CD4-positive, alpha-beta memory T cell (primary cell): ENCODE results near the gene SEC14L5. TPM values are rescaled to one million over a fixed set of nuclear protein-coding genes. Genes with fewer than 3 reads are reported as not detected.

Experiments used
- CTCF ChIA-PET: fragments of 350-600 bp; sonication (Branson Sonifier 250); formaldehyde crosslinking; loops from one replicate; lab custom pipeline; 2021; ENCODE audit warnings: inconsistent platforms; ENCODE audit not compliant: partially characterized antibody; lab: Charles Lee
- POLR2A ChIA-PET: fragments of 350-600 bp; sonication (Branson Sonifier 250); formaldehyde crosslinking; loops from one replicate; lab custom pipeline; 2021; ENCODE audit not compliant: partially characterized antibody; lab: Charles Lee
- DNase-seq, 5 donors: peaks; one replicate each; pipeline versions ENCODE4 v3.0.0 to v3.0.0-alpha.2; 2020 to 2022; ENCODE audit warnings: mixed read lengths in 1 of 5
- H3K27ac ChIP-seq: one replicate; pipeline ENCODE4 v1.7.0; 2013; ENCODE audit warnings: low read depth, low read length
- H3K27me3 ChIP-seq: 2 replicates; pipeline ENCODE4 v1.7.0; 2013; ENCODE audit warnings: mild to moderate bottlenecking, low read length, moderate library complexity; ENCODE audit not compliant: insufficient read depth
- H3K36me3 ChIP-seq: 2 replicates; pipeline ENCODE4 v1.7.0; 2013; ENCODE audit warnings: mild to moderate bottlenecking, low read length, moderate library complexity; ENCODE audit not compliant: insufficient read depth
- H3K4me1 ChIP-seq: 2 replicates; pipeline ENCODE4 v1.7.0; 2013; ENCODE audit warnings: mild to moderate bottlenecking, low read length, moderate library complexity; ENCODE audit not compliant: insufficient read depth
- H3K4me3 ChIP-seq, 2 donors: one replicate each; pipeline ENCODE4 v1.7.0; 2013; ENCODE audit warnings: low read length in 2 of 2, mild to moderate bottlenecking in 1 of 2
- H3K9me3 ChIP-seq, 2 donors: one replicate each; pipeline ENCODE4 v1.7.0; 2013; ENCODE audit warnings: low read length in 2 of 2, control low read depth in 1 of 2; ENCODE audit not compliant: control insufficient read depth in 1 of 2
- H3K27ac Mint-ChIP-seq, 7 donors: one replicate each; pipeline ENCODE4 v1.8.0; 2020 to 2021; ENCODE audit warnings: mixed read lengths in 7 of 7, mild to moderate bottlenecking in 6 of 7, inconsistent platforms in 3 of 7, moderate library complexity in 3 of 7
- H3K27me3 Mint-ChIP-seq, 2 donors: one replicate each; pipeline ENCODE4 v1.8.0; 2020 to 2021; ENCODE audit warnings: mixed read lengths in 2 of 2
- H3K36me3 Mint-ChIP-seq, 2 donors: one replicate each; pipeline ENCODE4 v1.8.0; 2020 to 2021; ENCODE audit warnings: mixed read lengths in 2 of 2, inconsistent platforms in 1 of 2, mild to moderate bottlenecking in 1 of 2
- H3K4me1 Mint-ChIP-seq, 4 donors: one replicate each; pipeline ENCODE4 v1.8.0; 2020 to 2021; ENCODE audit warnings: mixed read lengths in 4 of 4, mild to moderate bottlenecking in 1 of 4
- H3K4me3 Mint-ChIP-seq, 8 donors: one replicate each; pipeline ENCODE4 v1.8.0; 2020 to 2021; ENCODE audit warnings: mixed read lengths in 8 of 8, mild to moderate bottlenecking in 7 of 8, moderate library complexity in 6 of 8, inconsistent platforms in 3 of 8
- H3K9me3 Mint-ChIP-seq, 8 donors: one replicate each; pipeline ENCODE4 v1.8.0; 2020 to 2021; ENCODE audit warnings: mixed read lengths in 8 of 8, mild to moderate bottlenecking in 5 of 8, inconsistent platforms in 3 of 8, moderate library complexity in 1 of 8
- intact Hi-C: fragments of 100-400 bp; cut with micrococcal nuclease; formaldehyde crosslinking; loops from one replicate; pipeline ENCODE4 v1.15.1; 2023
- polyA plus RNA-seq, 2 donors: library from polyadenylated mRNA; unstranded; fragments of 300-500 nt; fragmentation: Illumina TruSeq; gene quantifications; one replicate each; pipeline ENCODE4 v1.2.3, GENCODE V29; 2021
- total RNA-seq, 2 experiments: library from RNA; stranded (reverse); gene quantifications; one replicate each; pipeline ENCODE4 v1.2.3, GENCODE V29; 2021

SEC14L5 gene
- total and polyA plus RNA-seq, 4 experiments from 2014 or later, result not detected

DNA sequence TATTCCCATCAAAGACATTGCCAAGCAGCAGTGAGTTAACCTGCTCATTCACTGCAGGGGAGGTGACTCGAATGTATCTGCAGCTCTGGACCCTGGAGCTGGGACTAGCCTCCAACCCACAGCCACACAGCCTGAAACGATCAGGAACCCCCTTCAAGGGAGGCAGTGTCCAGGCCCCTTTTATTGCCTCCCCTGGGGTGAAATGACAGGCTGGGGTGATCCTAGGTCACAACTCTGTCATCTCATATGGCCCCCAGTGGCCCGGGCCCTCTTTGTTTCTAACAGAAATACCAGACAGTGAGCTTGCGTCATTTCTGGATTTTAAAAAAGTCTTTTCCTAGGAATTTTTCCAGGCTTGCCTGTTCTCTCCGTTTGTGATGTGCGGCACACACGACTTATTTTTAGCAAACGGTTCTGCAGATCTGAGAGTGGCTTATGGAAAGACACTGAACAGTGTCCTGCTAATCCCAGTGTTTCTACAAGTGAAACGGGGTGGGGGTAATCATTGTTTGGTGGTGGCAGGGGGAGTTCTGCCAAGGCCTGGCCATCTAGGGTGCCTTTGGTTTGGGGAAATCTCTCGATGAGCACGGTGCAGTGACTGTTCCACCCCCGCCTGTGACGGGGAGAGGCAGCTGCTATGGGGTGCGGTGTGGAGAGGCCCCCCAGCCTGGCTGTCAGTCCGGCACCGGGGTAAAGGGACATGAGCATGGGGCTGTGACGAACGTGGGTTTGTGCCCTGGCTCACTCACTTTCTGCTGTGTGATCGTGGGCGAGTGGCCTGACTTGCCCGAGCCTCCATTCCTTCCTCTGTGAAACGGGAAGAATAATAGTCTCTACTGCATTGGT lies 48.4 kb downstream of the SEC14L5 start:
- H3K27ac Mint-ChIP-seq, result no peak overlapping the region
- Histone ChIP-seq H3K27me3 (no peaks in the 10 kb centered on the region), H3K27ac (no peak overlapping the region), H3K36me3 (no peaks in the 10 kb centered on the region), H3K9me3 (no peaks in the 10 kb centered on the region), H3K4me3 (no peak overlapping the region), H3K4me1 (no peaks in the 10 kb centered on the region)
- H3K27me3 Mint-ChIP-seq, result peaks cover 7 to 15% of the 10 kb centered on the region in 2 donors
- POLR2A ChIA-PET, result no interaction called here
- H3K36me3 Mint-ChIP-seq, result no peaks in the 10 kb centered on the region
- no peaks in the 10 kb centered on the region for H3K4me1 Mint-ChIP-seq
- H3K9me3 Mint-ChIP-seq, result peaks cover 0 to 2% (median 0%) of the 10 kb centered on the region in 8 donors
- DNase-seq, result no peak
- CTCF ChIA-PET, result no interaction called here
- intact Hi-C loops, result no loop called here
- no peak overlapping the region for H3K4me3 Mint-ChIP-seq

DNA sequence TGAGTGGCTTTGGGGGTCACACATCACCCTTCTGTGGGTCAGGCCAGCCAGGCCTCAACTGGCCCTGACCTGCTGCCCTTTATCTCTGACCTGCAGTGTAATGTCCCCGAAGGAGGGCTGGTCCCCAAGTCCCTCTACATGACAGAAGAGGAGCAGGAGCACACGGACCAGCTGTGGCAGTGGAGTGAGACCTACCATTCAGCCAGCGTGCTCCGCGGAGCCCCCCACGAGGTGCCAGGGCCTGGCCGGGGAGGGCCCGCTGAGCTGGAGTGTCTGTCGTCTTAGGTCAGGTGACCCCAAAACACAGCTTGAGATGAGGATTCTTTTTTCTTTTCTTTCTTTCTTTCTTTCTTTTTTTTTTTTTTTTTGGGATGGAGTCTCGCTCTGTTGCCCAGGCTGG lies 49.1 kb downstream of the SEC14L5 start:
- no peaks in the 10 kb centered on the region for H3K27me3 ChIP-seq
- DNase-seq, result no peak
- H3K4me1 ChIP-seq, result no peaks in the 10 kb centered on the region
- Mint-ChIP-seq H3K9me3 (peaks cover 0 to 2% (median 0%) of the 10 kb centered on the region in 8 donors), H3K4me1 (no peaks in the 10 kb centered on the region), H3K27ac (no peak overlapping the region), H3K36me3 (no peaks in the 10 kb centered on the region), H3K4me3 (no peak overlapping the region), H3K27me3 (peaks cover 9 to 15% of the 10 kb centered on the region in 2 donors)
- H3K4me3 ChIP-seq, result no peak overlapping the region
- CTCF ChIA-PET, result no interaction called here
- POLR2A ChIA-PET, result no interaction called here
- intact Hi-C loops, result no loop called here
- no peaks in the 10 kb centered on the region for H3K9me3 ChIP-seq
- no peak overlapping the region for H3K27ac ChIP-seq
- no peaks in the 10 kb centered on the region for H3K36me3 ChIP-seq

DNA sequence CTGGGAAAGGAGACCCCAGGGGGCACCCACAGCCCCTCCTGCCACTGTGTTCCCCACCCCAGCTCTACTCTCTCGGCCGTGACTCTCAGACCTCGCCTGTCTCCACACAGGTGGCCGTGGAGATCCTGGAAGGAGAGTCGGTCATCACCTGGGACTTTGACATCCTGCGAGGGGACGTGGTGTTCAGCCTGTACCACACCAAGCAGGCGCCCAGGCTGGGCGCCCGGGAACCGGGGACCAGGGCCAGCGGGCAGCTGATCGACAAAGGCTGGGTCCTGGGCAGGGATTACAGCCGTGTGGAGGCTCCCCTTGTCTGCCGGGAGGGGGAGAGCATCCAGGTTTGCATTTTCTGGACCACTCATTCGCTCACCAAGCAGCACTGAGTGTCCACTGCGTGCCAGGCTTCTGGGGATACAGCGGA lies 50.2 kb downstream of the SEC14L5 start:
- no peaks in the 10 kb centered on the region for H3K36me3 ChIP-seq
- ChIA-PET CTCF (no interaction called here), POLR2A (no interaction called here)
- no peaks in the 10 kb centered on the region for H3K36me3 Mint-ChIP-seq
- DNase-seq, result no peak
- no peaks in the 10 kb centered on the region for H3K4me1 ChIP-seq
- peaks cover 0 to 2% (median 0%) of the 10 kb centered on the region in 8 donors for H3K9me3 Mint-ChIP-seq
- H3K27ac Mint-ChIP-seq, result no peak overlapping the region
- H3K9me3 ChIP-seq, result no peaks in the 10 kb centered on the region
- no peak overlapping the region for H3K4me3 ChIP-seq
- intact Hi-C loops, result no loop called here
- H3K4me1 Mint-ChIP-seq, result no peaks in the 10 kb centered on the region
- no peaks in the 10 kb centered on the region for H3K27me3 ChIP-seq
- no peak overlapping the region for H3K27ac ChIP-seq
- H3K27me3 Mint-ChIP-seq, result peaks cover 9 to 10% of the 10 kb centered on the region in 2 donors
- no peak overlapping the region for H3K4me3 Mint-ChIP-seq

DNA sequence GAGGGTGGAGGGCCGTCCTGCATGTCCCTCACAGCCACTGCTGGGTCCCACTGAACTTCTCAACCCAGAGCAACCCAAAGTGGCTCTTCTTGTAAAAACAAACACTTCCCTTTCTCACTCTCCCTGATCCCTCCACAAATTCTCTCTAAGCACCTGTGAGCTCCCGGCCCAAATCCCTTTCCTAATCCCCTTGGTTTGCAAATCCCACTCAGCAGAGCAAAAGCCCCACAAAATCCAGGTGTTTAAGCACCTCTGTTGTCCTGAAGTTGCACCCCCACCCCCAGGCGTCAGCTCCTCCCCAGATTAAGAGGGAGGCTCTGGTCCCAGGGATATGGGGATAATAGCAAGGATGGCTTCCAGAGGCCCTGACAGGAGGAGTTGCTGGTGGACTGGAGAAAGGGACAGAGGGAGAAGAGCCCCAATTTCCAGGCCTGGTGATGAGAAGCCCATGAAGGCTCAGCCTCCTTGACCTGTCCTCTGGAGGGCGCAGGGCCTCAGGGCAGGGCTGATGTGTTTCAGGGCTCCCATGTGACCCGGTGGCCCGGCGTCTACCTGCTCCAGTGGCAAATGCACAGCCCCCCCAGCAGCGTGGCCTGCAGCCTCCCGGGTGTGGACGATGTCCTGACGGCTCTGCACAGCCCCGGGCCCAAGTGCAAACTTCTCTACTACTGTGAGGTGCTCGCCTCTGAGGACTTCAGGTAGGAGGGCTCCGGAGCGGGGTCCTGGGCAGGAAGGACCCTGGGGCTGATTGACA lies 52.6 kb downstream of the SEC14L5 start:
- peaks cover 7% of the 10 kb centered on the region in 2 donors for H3K27me3 Mint-ChIP-seq
- no peaks in the 10 kb centered on the region for H3K27me3 ChIP-seq
- peaks cover 0 to 2% (median 0%) of the 10 kb centered on the region in 8 donors for H3K9me3 Mint-ChIP-seq
- H3K9me3 ChIP-seq, result no peaks in the 10 kb centered on the region
- no peak for DNase-seq
- no peak overlapping the region for H3K4me3 ChIP-seq
- POLR2A ChIA-PET, result no interaction called here
- H3K36me3 Mint-ChIP-seq, result no peaks in the 10 kb centered on the region
- no peak overlapping the region for H3K4me3 Mint-ChIP-seq
- H3K4me1 Mint-ChIP-seq, result no peaks in the 10 kb centered on the region
- no peak overlapping the region for H3K27ac Mint-ChIP-seq
- intact Hi-C loops, result no loop called here
- H3K27ac ChIP-seq, result no peak overlapping the region
- no peaks in the 10 kb centered on the region for H3K36me3 ChIP-seq
- CTCF ChIA-PET, result no interaction called here
- H3K4me1 ChIP-seq, result no peaks in the 10 kb centered on the region

DNA sequence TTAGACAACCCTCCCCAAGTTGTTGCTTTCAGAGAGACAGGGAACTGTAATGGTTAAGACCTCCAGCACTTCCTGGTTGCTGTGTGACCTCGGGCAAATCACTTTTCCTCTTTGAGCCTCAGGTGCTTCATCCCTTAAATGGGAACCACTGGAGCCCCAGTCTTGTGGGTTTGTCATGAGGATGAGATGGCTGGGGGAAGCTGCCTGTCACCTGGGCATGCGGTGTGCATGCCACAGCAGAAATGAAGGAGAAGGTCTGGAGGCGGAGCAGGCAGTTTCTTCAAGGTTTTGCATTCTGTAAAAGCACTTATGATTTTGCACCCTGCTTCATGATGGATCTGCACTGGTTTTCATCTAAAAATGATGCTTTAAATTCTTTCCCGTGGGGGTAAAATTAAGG lies 53.5 kb downstream of the SEC14L5 start:
- Mint-ChIP-seq H3K36me3 (no peaks in the 10 kb centered on the region), H3K4me1 (no peaks in the 10 kb centered on the region), H3K4me3 (no peak overlapping the region), H3K27me3 (peaks cover 2 to 7% of the 10 kb centered on the region in 2 donors), H3K27ac (no peak overlapping the region), H3K9me3 (peaks cover 0 to 2% (median 0%) of the 10 kb centered on the region in 8 donors)
- no peaks in the 10 kb centered on the region for H3K9me3 ChIP-seq
- H3K27ac ChIP-seq, result no peak overlapping the region
- H3K4me3 ChIP-seq, result no peak overlapping the region
- DNase-seq, result no peak
- no peaks in the 10 kb centered on the region for H3K27me3 ChIP-seq
- no peaks in the 10 kb centered on the region for H3K36me3 ChIP-seq
- intact Hi-C loops, result no loop called here
- POLR2A ChIA-PET, result no interaction called here
- no peaks in the 10 kb centered on the region for H3K4me1 ChIP-seq
- CTCF ChIA-PET, result no interaction called here

DNA sequence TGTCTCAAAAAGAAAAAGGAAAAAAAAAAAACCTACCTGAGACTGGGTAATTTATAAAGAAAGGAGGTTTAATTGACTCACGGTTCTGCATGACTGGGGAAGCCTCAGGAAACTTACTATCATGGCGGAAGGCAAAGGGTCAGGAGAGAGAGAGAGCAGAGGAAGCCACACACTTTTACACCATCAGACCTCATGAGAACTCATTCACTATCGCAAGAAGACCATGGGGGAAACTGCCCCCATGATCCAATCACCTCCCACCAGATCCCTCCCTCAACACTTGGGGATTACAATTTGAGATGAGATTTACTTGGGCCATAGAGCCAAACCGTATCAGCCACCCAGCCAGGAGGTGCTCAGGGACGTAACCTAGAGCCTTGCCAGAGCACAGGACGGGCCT lies 54.8 kb downstream of the SEC14L5 start:
- DNase-seq, result no peak
- no peak overlapping the region for H3K4me3 ChIP-seq
- H3K27me3 Mint-ChIP-seq, result peaks cover 5 to 7% of the 10 kb centered on the region in 2 donors
- no peak overlapping the region for H3K27ac ChIP-seq
- no peaks in the 10 kb centered on the region for H3K9me3 ChIP-seq
- no peaks in the 10 kb centered on the region for H3K36me3 ChIP-seq
- no peak overlapping the region for H3K27ac Mint-ChIP-seq
- H3K36me3 Mint-ChIP-seq, result no peaks in the 10 kb centered on the region
- no peaks in the 10 kb centered on the region for H3K4me1 ChIP-seq
- no peaks in the 10 kb centered on the region for H3K4me1 Mint-ChIP-seq
- intact Hi-C loops, result no loop called here
- H3K9me3 Mint-ChIP-seq, result peaks cover 0 to 2% (median 0%) of the 10 kb centered on the region in 8 donors
- no peaks in the 10 kb centered on the region for H3K27me3 ChIP-seq
- CTCF ChIA-PET, result no interaction called here
- no peak overlapping the region for H3K4me3 Mint-ChIP-seq
- POLR2A ChIA-PET, result no interaction called here

DNA sequence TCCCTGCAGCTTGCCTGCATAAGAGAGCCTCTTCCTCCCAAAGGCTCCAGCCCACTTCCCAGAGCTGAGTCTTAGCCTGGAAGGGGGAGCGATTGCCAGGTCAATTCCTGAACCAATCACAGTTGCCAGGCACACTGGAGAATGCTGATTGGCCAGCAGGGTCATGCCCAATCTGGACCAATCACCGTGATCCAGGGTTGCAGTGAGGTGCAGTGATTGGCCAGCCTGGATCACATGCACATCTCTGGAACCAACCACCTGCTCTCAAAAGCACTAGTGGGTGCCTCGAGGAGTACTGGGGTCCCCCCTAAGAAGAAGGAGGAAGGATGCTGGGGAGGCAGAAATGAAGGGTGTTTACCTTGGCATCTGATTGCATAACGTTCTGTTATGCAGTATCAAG lies 57.2 kb downstream of the SEC14L5 start:
- Mint-ChIP-seq H3K4me1 (no peaks in the 10 kb centered on the region), H3K4me3 (no peak overlapping the region), H3K36me3 (no peaks in the 10 kb centered on the region), H3K9me3 (peaks cover 0 to 2% (median 0%) of the 10 kb centered on the region in 8 donors), H3K27ac (no peak overlapping the region), H3K27me3 (peaks cover 3 to 5% of the 10 kb centered on the region in 2 donors)
- H3K4me1 ChIP-seq, result no peaks in the 10 kb centered on the region
- CTCF ChIA-PET, result no interaction called here
- H3K4me3 ChIP-seq, result no peak overlapping the region
- no peaks in the 10 kb centered on the region for H3K9me3 ChIP-seq
- POLR2A ChIA-PET, result no interaction called here
- no peaks in the 10 kb centered on the region for H3K27me3 ChIP-seq
- no peak overlapping the region for H3K27ac ChIP-seq
- H3K36me3 ChIP-seq, result no peaks in the 10 kb centered on the region
- no peak for DNase-seq
- intact Hi-C loops, result no loop called here
